Measurements from ENCODE around the gene MRPS34.

MRPS34 gene

GRCh38 chr16:1792836-1793577 lies 20.1 kb upstream of the MRPS34 start:
- H3K27ac Mint-ChIP-seq = no peak overlapping the region
- TF ChIP-seq CTCF (IDR thresholded peaks at IDR 0.05; ENCODE audit: unreplicated experiment in 3 of 3) = no peak
- H3K4me1 Mint-ChIP-seq = no peaks in the 10 kb centered on the region
- H3K36me3 Mint-ChIP-seq (ENCODE audit: low read depth) = peaks cover 11% of the 10 kb centered on the region
- peaks cover 6% of the 10 kb centered on the region for H3K9me3 Mint-ChIP-seq
- no peaks in the 10 kb centered on the region for H3K27me3 Mint-ChIP-seq (ENCODE audit: low read depth)
- H3K4me3 Mint-ChIP-seq = no peak overlapping the region

- Mint-ChIP-seq H3K4me3 (no peak overlapping the region), H3K27me3 (ENCODE audit: low read depth) (no peaks in the 10 kb centered on the region), H3K4me1 (no peaks in the 10 kb centered on the region), H3K9me3 (peaks cover 2% of the 10 kb centered on the region), H3K36me3 (ENCODE audit: low read depth) (peaks cover 9% of the 10 kb centered on the region), H3K27ac (no peak overlapping the region)
- TF ChIP-seq CTCF (IDR thresholded peaks at IDR 0.05; ENCODE audit: unreplicated experiment in 3 of 3) = no peak
Measured at GRCh38 chr16:1791943-1792812, 19.2 kb upstream of the MRPS34 start.

- H3K4me1 Mint-ChIP-seq = no peaks in the 10 kb centered on the region
- no peaks in the 10 kb centered on the region for H3K9me3 Mint-ChIP-seq
- no peak overlapping the region for H3K4me3 Mint-ChIP-seq
- TF ChIP-seq CTCF (IDR thresholded peaks at IDR 0.05; ENCODE audit: unreplicated experiment in 3 of 3) = no peak
- no peak overlapping the region for H3K27ac Mint-ChIP-seq
- H3K36me3 Mint-ChIP-seq (ENCODE audit: low read depth) = peaks cover 5% of the 10 kb centered on the region
- H3K27me3 Mint-ChIP-seq (ENCODE audit: low read depth) = no peaks in the 10 kb centered on the region
Measured at GRCh38 chr16:1791256-1791942, 18.5 kb upstream of the MRPS34 start.

GRCh38 chr16:1790611-1791255 lies 17.8 kb upstream of the MRPS34 start:
- H3K27me3 Mint-ChIP-seq (ENCODE audit: low read depth) = no peaks in the 10 kb centered on the region
- TF ChIP-seq CTCF (IDR thresholded peaks at IDR 0.05; ENCODE audit: unreplicated experiment in 3 of 3) = no peak
- H3K36me3 Mint-ChIP-seq (ENCODE audit: low read depth) = peaks cover 5% of the 10 kb centered on the region
- no peak overlapping the region for H3K4me3 Mint-ChIP-seq
- no peaks in the 10 kb centered on the region for H3K4me1 Mint-ChIP-seq
- no peaks in the 10 kb centered on the region for H3K9me3 Mint-ChIP-seq
- H3K27ac Mint-ChIP-seq = no peak overlapping the region

GRCh38 chr16:1790261-1790610 lies 17.3 kb upstream of the MRPS34 start:
- Mint-ChIP-seq H3K36me3 (ENCODE audit: low read depth) (peaks cover 5% of the 10 kb centered on the region), H3K27ac (no peak overlapping the region), H3K4me1 (no peaks in the 10 kb centered on the region), H3K27me3 (ENCODE audit: low read depth) (no peaks in the 10 kb centered on the region), H3K9me3 (no peaks in the 10 kb centered on the region), H3K4me3 (no peak overlapping the region)
- no peak for TF ChIP-seq CTCF (IDR thresholded peaks at IDR 0.05; ENCODE audit: unreplicated experiment in 3 of 3)

Data from nephron (organoid).